H1 (cell line): ENCODE results near the gene CYP26A1. TPM values are rescaled to one million over a fixed set of nuclear protein-coding genes. Genes with fewer than 3 reads are reported as not detected.

Experiments
- BACH1 ChIP-seq: IDR thresholded peaks from 2 replicates; pipeline ENCODE4 v1.6.1; 2012; ENCODE audit warnings: low read length, improper control_type of control experiment
- BRCA1 ChIP-seq: IDR thresholded peaks from 2 replicates; pipeline ENCODE4 v1.6.1; 2012; ENCODE audit warnings: low read depth, low read length, improper control_type of control experiment
- CHD7 ChIP-seq: fragments of 300-600 bp; sonication (generic); IDR thresholded peaks from 2 replicates; pipeline ENCODE4 v1.7.1; 2012; ENCODE audit warnings: low read length, moderate library complexity, mild to moderate bottlenecking, inconsistent platforms; ENCODE audit not compliant: insufficient replicate concordance
- GABPA ChIP-seq: IDR thresholded peaks from 2 replicates; pipeline ENCODE4 v1.6.1; 2011; ENCODE audit warnings: mild to moderate bottlenecking, low read length, moderate library complexity, borderline replicate concordance; ENCODE audit not compliant: insufficient read depth
- GTF2F1 ChIP-seq: IDR thresholded peaks from 2 replicates; pipeline ENCODE4 v1.6.1; 2012; ENCODE audit warnings: low read depth, low read length, improper control_type of control experiment, borderline replicate concordance
- HDAC6 ChIP-seq: IDR thresholded peaks from one replicate; pipeline ENCODE4 v1.7.1; 2012; ENCODE audit warnings: low read depth, mild to moderate bottlenecking, inconsistent platforms, low read length, moderate library complexity
- KDM4A ChIP-seq: IDR thresholded peaks from one replicate; pipeline ENCODE4 v1.7.1; 2012; ENCODE audit warnings: low read depth, mild to moderate bottlenecking, moderate library complexity, low read length, inconsistent platforms; ENCODE audit not compliant: severe bottlenecking
- POLR2A ChIP-seq, 2 experiments: IDR thresholded peaks; 1 replicate in 1 of 2; 2 replicates in 1 of 2; pipeline ENCODE4 v1.6.1; 2011; ENCODE audit warnings: low read depth in 2 of 2, low read length in 2 of 2, mild to moderate bottlenecking in 2 of 2; ENCODE audit errors: control extremely low read depth in 1 of 2
- SIN3A ChIP-seq, 2 experiments: IDR thresholded peaks in 1 of 2; conservative IDR thresholded peaks in 1 of 2; 2 replicates each; pipeline ENCODE4 v1.6.1; 2011 to 2012; ENCODE audit warnings: low read length in 2 of 2, improper control_type of control experiment in 1 of 2, low read depth in 1 of 2, mild to moderate bottlenecking in 1 of 2
- SIX5 ChIP-seq: IDR thresholded peaks from 2 replicates; pipeline ENCODE4 v1.6.1; 2011; ENCODE audit warnings: mild to moderate bottlenecking, low read depth, low read length
- TCF12 ChIP-seq: IDR thresholded peaks from 2 replicates; pipeline ENCODE4 v1.6.1; 2011; ENCODE audit warnings: low read depth, mild to moderate bottlenecking, low read length
- ZNF274 ChIP-seq: IDR thresholded peaks from 2 replicates; pipeline ENCODE4 v1.7.0; 2012; ENCODE audit warnings: low read length, borderline replicate concordance; ENCODE audit errors: extremely low read depth
- polyA plus RNA-seq, 7 experiments: library from polyadenylated mRNA; depleted of rRNA in 3 of 7; stranded (reverse) in 5 of 7; unstranded in 2 of 7; fragments of >200 nt in 5 of 7; fragments of 200-250 nt in 2 of 7; gene quantifications; 1 replicate in 5 of 7; 2 replicates in 1 of 7; 4 replicates in 1 of 7; pipeline versions ENCODE4 v1.2.1 to v1.2.3, GENCODE V29; 2011 to 2013; ENCODE audit warnings: missing spikeins in 2 of 7, mixed read lengths in 2 of 7
- total RNA-seq: library from RNA; stranded (reverse); fragmentation: NEBNext Ultra II Directional; extraction: Animal tissue kit (Norgen Biotek cat#: 25700); gene quantifications from 2 replicates; pipeline ENCODE4 v1.2.1, GENCODE V29; 2021

The CYP26A1 gene
- total and polyA plus RNA-seq, 2 of the 8 experiments (the other 6 are each of a cell fraction or from before 2014, with no cell fraction given) = 5.0 to 9.1 TPM

- TF ChIP-seq CHD7 (no peak), KDM4A (no peak), TCF12 (no peak), HDAC6 (no peak), GABPA (no peak), ZNF274 (no peak), GTF2F1 (no peak), SIN3A (conservative IDR thresholded peaks at IDR 0.05 in 1 of 2, IDR thresholded peaks at IDR 0.05 in 1 of 2; ENCODE audit: low read depth in 1 of 2, low read length in 2 of 2) (no peak), BRCA1 (no peak), BACH1 (no peak), POLR2A (IDR thresholded peaks at IDR 0.05; ENCODE audit: control extremely low read depth in 1 of 2, low read depth in 2 of 2, low read length in 2 of 2) (no peak), SIX5 (no peak)
These were observed 23.7 kb downstream of the CYP26A1 start (continued) for GRCh38 chr10:93097386-93097785.
